SK-N-DZ (cell line): ENCODE measurements around the gene DNHD1.
"Not testable (repeated sequence)": the region's sequence is repeated elsewhere in the genome, so short reads cannot be mapped to it uniquely, and the experiment has no call there.

Experiments used
- DNase-seq: peaks from one replicate; pipeline ENCODE4 v3.0.0-alpha.2; 2015; ENCODE audit warnings: low spot score

Gene DNHD1

GRCh38 chr11:6481012-6481923 lies 15.8 kb upstream of the DNHD1 start, which contains the start of the genes ARFIP2 and TIMM10B:
Gene ARFIP2 (minus strand): TSS chr11:6481331. CDS start chr11:6480421, 910 bp downstream.
Gene TIMM10B (plus strand): TSS chr11:6481501. CDS start chr11:6481517, 16 bp downstream.
- peak; percentile 97 for DNase-seq

GRCh38 chr11:6481924-6482275 lies 15.2 kb upstream of the DNHD1 start:
- no peak for DNase-seq

GRCh38 chr11:6482441-6482840 lies 14.6 kb upstream of the DNHD1 start:
- no peak for DNase-seq

GRCh38 chr11:6483015-6483414 lies 14.1 kb upstream of the DNHD1 start:
- no peak for DNase-seq

GRCh38 chr11:6485661-6486060 lies 11.4 kb upstream of the DNHD1 start:
- DNase-seq: no peak

- DNase-seq: no peak
Measured at GRCh38 chr11:6486256-6486655, 10.8 kb upstream of the DNHD1 start.

GRCh38 chr11:6486938-6487337 lies 10.1 kb upstream of the DNHD1 start:
- DNase-seq: no peak

GRCh38 chr11:6488342-6488741 lies 8.7 kb upstream of the DNHD1 start:
- DNase-seq: no peak

GRCh38 chr11:6488821-6489220 lies 8.3 kb upstream of the DNHD1 start:
- no peak for DNase-seq

GRCh38 chr11:6489306-6489705 lies 7.8 kb upstream of the DNHD1 start:
- DNase-seq: no peak

GRCh38 chr11:6498121-6498520 lies 1.0 kb downstream of the DNHD1 start:
- DNase-seq: no peak

GRCh38 chr11:6498544-6498943 lies 1.5 kb downstream of the DNHD1 start:
- no peak for DNase-seq

- DNase-seq: no peak
Measured at GRCh38 chr11:6502382-6502781, 5.3 kb downstream of the DNHD1 start.

GRCh38 chr11:6504166-6504565 lies 7.1 kb downstream of the DNHD1 start:
- no peak for DNase-seq

GRCh38 chr11:6505577-6506240 lies 8.6 kb downstream of the DNHD1 start:
- peak; percentile 59 for DNase-seq

GRCh38 chr11:6516865-6517264 lies 19.8 kb downstream of the DNHD1 start:
- no peak for DNase-seq

- no peak for DNase-seq
Measured at GRCh38 chr11:6520265-6520664, 23.2 kb downstream of the DNHD1 start.

- DNase-seq: not testable (repeated sequence)
Measured at GRCh38 chr11:6521946-6522345, 24.9 kb downstream of the DNHD1 start.

- no peak for DNase-seq
Measured at GRCh38 chr11:6523253-6523652, 26.2 kb downstream of the DNHD1 start.

- no peak for DNase-seq
Measured at GRCh38 chr11:6526411-6527135, 29.5 kb downstream of the DNHD1 start.

- DNase-seq: no peak
Measured at GRCh38 chr11:6529266-6529665, 32.2 kb downstream of the DNHD1 start.

- DNase-seq: no peak
Measured at GRCh38 chr11:6530848-6531247, 33.8 kb downstream of the DNHD1 start.
